KOPT-K1 (cell line): ENCODE results near the gene PRDX3.
A peak's percentile ranks its signal among the peaks of the same experiment; 100 is the strongest.

Experiments
- H3K27ac ChIP-seq: fragments of 200-600 bp; sonication (generic); 2 replicates; pipeline ENCODE4 v1.5.1; 2016; ENCODE audit warnings: antibody characterized with exemption, mild to moderate bottlenecking, low read depth, low read length; ENCODE audit not compliant: poor library complexity, severe bottlenecking
- H3K36me3 ChIP-seq: fragments of 200-600 bp; sonication (generic); 2 replicates; pipeline ENCODE4 v1.5.1; 2017; ENCODE audit warnings: antibody characterized with exemption, mild to moderate bottlenecking, low read length, moderate library complexity; ENCODE audit not compliant: insufficient read depth
- H3K9me3 ChIP-seq: fragments of 200-600 bp; sonication (generic); 2 replicates; pipeline ENCODE4 v1.5.1; 2017; ENCODE audit warnings: antibody characterized with exemption, low read length, mild to moderate bottlenecking; ENCODE audit not compliant: insufficient read depth, poor library complexity, severe bottlenecking

Gene PRDX3

GRCh38 chr10:119178372-119179119, at the start of gene PRDX3:
Gene PRDX3 (minus strand): TSS chr10:119178812. CDS start chr10:119178790, 22 bp downstream.
- Histone ChIP-seq H3K36me3 (peaks cover 39% of the 10 kb centered on the region), H3K27ac (peak within 1 kb of the TSS; percentile 92), H3K9me3 (no peaks in the 10 kb centered on the region)

GRCh38 chr10:119227825-119228224, 49.2 kb upstream of the PRDX3 start:
- Histone ChIP-seq H3K9me3 (peaks cover 21% of the 10 kb centered on the region), H3K27ac (no peak overlapping the region)

GRCh38 chr10:119225083-119225658, 46.6 kb upstream of the PRDX3 start:
- Histone ChIP-seq H3K36me3 (no peaks in the 10 kb centered on the region), H3K27ac (no peak overlapping the region), H3K9me3 (no peaks in the 10 kb centered on the region)

More at GRCh38 chr10:119227825-119228224, 49.2 kb upstream of the PRDX3 start:
- H3K36me3 ChIP-seq = no peaks in the 10 kb centered on the region

GRCh38 chr10:119222966-119223386, 44.4 kb upstream of the PRDX3 start:
- H3K27ac ChIP-seq = no peak overlapping the region
- no peaks in the 10 kb centered on the region for H3K9me3 ChIP-seq
- H3K36me3 ChIP-seq = no peaks in the 10 kb centered on the region

- Histone ChIP-seq H3K9me3 (no peaks in the 10 kb centered on the region), H3K36me3 (no peaks in the 10 kb centered on the region), H3K27ac (no peak overlapping the region)
Observed at GRCh38 chr10:119222537-119222936, 43.9 kb upstream of the PRDX3 start.

GRCh38 chr10:119221666-119222065, 43.1 kb upstream of the PRDX3 start:
- H3K36me3 ChIP-seq = no peaks in the 10 kb centered on the region
- H3K27ac ChIP-seq = no peak overlapping the region
- H3K9me3 ChIP-seq = no peaks in the 10 kb centered on the region

GRCh38 chr10:119221201-119221600, 42.6 kb upstream of the PRDX3 start:
- Histone ChIP-seq H3K9me3 (no peaks in the 10 kb centered on the region), H3K27ac (no peak overlapping the region), H3K36me3 (no peaks in the 10 kb centered on the region)

GRCh38 chr10:119219871-119220270, 41.3 kb upstream of the PRDX3 start:
- H3K27ac ChIP-seq = no peak overlapping the region
- H3K9me3 ChIP-seq = no peaks in the 10 kb centered on the region
- H3K36me3 ChIP-seq = no peaks in the 10 kb centered on the region

GRCh38 chr10:119217991-119218490, 39.4 kb upstream of the PRDX3 start:
- no peaks in the 10 kb centered on the region for H3K36me3 ChIP-seq
- H3K9me3 ChIP-seq = no peaks in the 10 kb centered on the region
- no peak overlapping the region for H3K27ac ChIP-seq

GRCh38 chr10:119217401-119217800, 38.8 kb upstream of the PRDX3 start:
- no peaks in the 10 kb centered on the region for H3K36me3 ChIP-seq
- H3K27ac ChIP-seq = no peak overlapping the region
- no peaks in the 10 kb centered on the region for H3K9me3 ChIP-seq

- H3K9me3 ChIP-seq = no peaks in the 10 kb centered on the region
- peak overlapping the region; percentile 42 for H3K27ac ChIP-seq
- H3K36me3 ChIP-seq = no peaks in the 10 kb centered on the region
Observed at GRCh38 chr10:119216127-119216526, 37.5 kb upstream of the PRDX3 start.

- Histone ChIP-seq H3K9me3 (no peaks in the 10 kb centered on the region), H3K27ac (peak overlapping the region; percentile 42), H3K36me3 (no peaks in the 10 kb centered on the region)
Observed at GRCh38 chr10:119215371-119215770, 36.8 kb upstream of the PRDX3 start.

- H3K27ac ChIP-seq = peak overlapping the region; percentile 92
- no peaks in the 10 kb centered on the region for H3K36me3 ChIP-seq
- H3K9me3 ChIP-seq = no peaks in the 10 kb centered on the region
Observed at GRCh38 chr10:119211625-119212441, 33.2 kb upstream of the PRDX3 start.

- Histone ChIP-seq H3K27ac (peak overlapping the region; percentile 92), H3K9me3 (no peaks in the 10 kb centered on the region), H3K36me3 (no peaks in the 10 kb centered on the region)
Observed at GRCh38 chr10:119211176-119211575, 32.6 kb upstream of the PRDX3 start.

GRCh38 chr10:119210633-119211032, 32.0 kb upstream of the PRDX3 start:
- H3K36me3 ChIP-seq = no peaks in the 10 kb centered on the region
- peak overlapping the region; percentile 92 for H3K27ac ChIP-seq
- H3K9me3 ChIP-seq = no peaks in the 10 kb centered on the region
